GM23338 (cell line): ENCODE measurements around the gene ENOX1. TPM values are rescaled to one million over a fixed set of nuclear protein-coding genes. Genes with fewer than 3 reads are reported as not detected.

Source experiments
- ATAC-seq: fragments of 200-7000 bp; cut with Tn5 transposase; 3 replicates; pipeline ENCODE4 v1.9.1; 2020
- DNase-seq: peaks from one replicate; pipeline ENCODE4 v3.0.0-alpha.2; 2015; ENCODE audit warnings: low spot score
- H2AFZ ChIP-seq: fragments of 200-600 bp; sonication (generic); 2 replicates; pipeline ENCODE4 v1.8.0; 2016; ENCODE audit warnings: antibody characterized with exemption, mild to moderate bottlenecking, moderate library complexity
- H3F3A ChIP-seq: fragments of 200-600 bp; sonication (generic); replicated peaks from 2 replicates; pipeline ENCODE4 v1.8.0; 2017; ENCODE audit warnings: antibody characterized with exemption, mixed run types, low read depth
- H3K27ac ChIP-seq: fragments of 200-600 bp; sonication (generic); 2 replicates; pipeline ENCODE4 v1.6.1; 2016; ENCODE audit warnings: low read depth
- H3K27me3 ChIP-seq: fragments of 200-600 bp; sonication (generic); 2 replicates; pipeline ENCODE4 v1.8.0; 2016; ENCODE audit warnings: mild to moderate bottlenecking, mixed run types, moderate library complexity; ENCODE audit not compliant: insufficient read depth
- H3K36me3 ChIP-seq: fragments of 200-600 bp; sonication (generic); 2 replicates; pipeline ENCODE4 v1.8.0; 2016; ENCODE audit warnings: mild to moderate bottlenecking; ENCODE audit not compliant: insufficient read depth
- H3K4me1 ChIP-seq: fragments of 200-600 bp; sonication (generic); 2 replicates; pipeline ENCODE4 v1.8.0; 2016; ENCODE audit warnings: mild to moderate bottlenecking, moderate library complexity; ENCODE audit not compliant: insufficient read depth
- H3K4me2 ChIP-seq: fragments of 200-600 bp; sonication (generic); 2 replicates; pipeline ENCODE4 v1.7.1; 2017; ENCODE audit warnings: mixed run types
- H3K4me3 ChIP-seq: fragments of 200-600 bp; sonication (generic); 2 replicates; pipeline ENCODE4 v1.6.1; 2016; ENCODE audit warnings: mixed run types
- H3K79me2 ChIP-seq: fragments of 200-600 bp; sonication (generic); replicated peaks from 2 replicates; pipeline ENCODE4 v1.8.0; 2017; ENCODE audit warnings: mild to moderate bottlenecking; ENCODE audit not compliant: insufficient read depth
- H3K9me2 ChIP-seq: fragments of 200-600 bp; sonication (generic); 2 replicates; pipeline ENCODE4 v1.8.0; 2017; ENCODE audit not compliant: insufficient read depth
- H4K20me1 ChIP-seq: fragments of 200-600 bp; sonication (generic); replicated peaks from 2 replicates; pipeline ENCODE4 v1.8.0; 2017; ENCODE audit warnings: mild to moderate bottlenecking; ENCODE audit not compliant: insufficient read depth
- H3K27ac Mint-ChIP-seq: 2 replicates; pipeline ENCODE4 v1.8.0; 2020; ENCODE audit warnings: inconsistent platforms, mild to moderate bottlenecking, moderate library complexity, mixed read lengths
- H3K27me3 Mint-ChIP-seq: 3 replicates; pipeline ENCODE4 v1.8.0; 2022; ENCODE audit warnings: low read depth, mild to moderate bottlenecking, moderate library complexity, mixed read lengths, inconsistent platforms; ENCODE audit not compliant: insufficient read depth, poor library complexity
- H3K36me3 Mint-ChIP-seq: 3 replicates; pipeline ENCODE4 v1.8.0; 2021; ENCODE audit warnings: low read depth, mild to moderate bottlenecking, inconsistent platforms, moderate library complexity, mixed read lengths
- H3K4me1 Mint-ChIP-seq: 3 replicates; pipeline ENCODE4 v1.8.0; 2020; ENCODE audit warnings: mild to moderate bottlenecking, inconsistent platforms, mixed read lengths
- H3K4me3 Mint-ChIP-seq: 3 replicates; pipeline ENCODE4 v1.8.0; 2021; ENCODE audit warnings: moderate library complexity, mild to moderate bottlenecking, inconsistent platforms, mixed read lengths
- H3K9me3 Mint-ChIP-seq: 3 replicates; pipeline ENCODE4 v1.8.0; 2020; ENCODE audit warnings: moderate library complexity, mild to moderate bottlenecking, inconsistent platforms, mixed read lengths
- EZH2 ChIP-seq: fragments of 200-600 bp; sonication (generic); IDR thresholded peaks from one replicate; pipeline ENCODE4 v1.8.0; 2017; ENCODE audit warnings: antibody characterized with exemption, mild to moderate bottlenecking, low read depth; ENCODE audit not compliant: unreplicated experiment
- EZH2phosphoT487 ChIP-seq: fragments of 200-600 bp; sonication (generic); IDR thresholded peaks from one replicate; pipeline ENCODE4 v1.8.1; 2018; ENCODE audit warnings: antibody characterized with exemption; ENCODE audit not compliant: unreplicated experiment
- POLR2AphosphoS5 ChIP-seq: IDR thresholded peaks from 2 replicates; pipeline ENCODE4 v1.6.1; 2016; ENCODE audit warnings: antibody characterized with exemption, low read depth
- STAT1 ChIP-seq: IDR thresholded peaks from one replicate; pipeline ENCODE4 v1.6.1; 2016; ENCODE audit warnings: antibody characterized with exemption; ENCODE audit not compliant: unreplicated experiment
- ZNF331 ChIP-seq: fragments of 250-450 bp; sonication (Bioruptor Pico); IDR thresholded peaks from 2 replicates; pipeline ENCODE4 v1.5.0; 2020; ENCODE audit warnings: low read depth, mild to moderate bottlenecking, moderate library complexity
- polyA plus RNA-seq: library from polyadenylated mRNA; unstranded; fragments of >200 nt; fragmentation: Nextera tagmentation; extraction: Ambion mirVana; gene quantifications from 2 replicates; pipeline ENCODE4 v1.2.1, GENCODE V29; 2016
- total RNA-seq: library from RNA; depleted of rRNA; stranded (reverse); fragments of >200 nt; shearing (Covaris generic); gene quantifications from 2 replicates; pipeline ENCODE4 v1.2.3, GENCODE V29; 2014
- TF ChIP-seq, protein P1 (sequence below): fragments of 250-450 bp; sonication (Bioruptor Pico); IDR thresholded peaks from 2 replicates; pipeline ENCODE4 v1.5.0; 2020; ENCODE audit warnings: mild to moderate bottlenecking, moderate library complexity

The ENOX1 gene
- total and polyA plus RNA-seq, 2 experiments from 2014 or later: 0.66 to 0.81 TPM

DNA sequence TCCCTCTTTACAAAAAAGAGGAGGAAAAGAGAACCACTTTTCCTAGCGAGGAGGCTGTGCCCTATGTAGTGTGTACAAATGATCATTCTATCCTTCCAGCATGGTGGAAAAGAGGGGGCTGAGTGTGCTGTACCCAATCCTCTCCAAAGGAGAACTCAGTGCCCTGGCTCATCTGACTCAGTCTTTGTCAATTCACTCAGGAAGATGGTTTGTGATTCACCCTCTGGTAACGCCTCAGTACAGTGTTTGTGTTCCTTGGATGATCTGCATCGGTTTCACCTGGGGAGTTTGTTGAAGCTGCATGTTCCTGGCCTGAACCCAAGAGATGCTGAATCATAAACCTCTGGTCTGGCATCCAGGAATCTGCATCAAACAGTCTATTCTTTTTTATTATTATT is 18.3 kb upstream of the ENOX1 start:
- Histone ChIP-seq H3K4me2 (0 out of 2 replicates have a peak overlapping the region, but pooled peaks have one; percentile 6), H3K27ac (peak overlapping the region; percentile 1; the same call in 1 of the 2 replicates), H2AFZ (0 out of 2 replicates have a peak overlapping the region, but pooled peaks have one; percentile 29), H3K27me3 (no peaks in the 10 kb centered on the region), H3K4me3 (no peak overlapping the region), H4K20me1 (no peaks in the 10 kb centered on the region), H3K36me3 (no peaks in the 10 kb centered on the region), H3F3A (no peaks in the 10 kb centered on the region), H3K9me2 (no peaks in the 10 kb centered on the region), H3K4me1 (peaks cover 15% of the 10 kb centered on the region), H3K79me2 (no peaks in the 10 kb centered on the region)
- Mint-ChIP-seq H3K4me1 (peaks cover 19% of the 10 kb centered on the region), H3K27me3 (peaks cover 3% of the 10 kb centered on the region), H3K9me3 (no peaks in the 10 kb centered on the region; the same call in 2 of the 3 replicates), H3K4me3 (no peak overlapping the region), H3K27ac (peak overlapping the region; percentile 70), H3K36me3 (0 out of 3 replicates have a peak, but pooled peaks cover 3% of the 10 kb centered on the region)
- TF ChIP-seq, protein P1, sequence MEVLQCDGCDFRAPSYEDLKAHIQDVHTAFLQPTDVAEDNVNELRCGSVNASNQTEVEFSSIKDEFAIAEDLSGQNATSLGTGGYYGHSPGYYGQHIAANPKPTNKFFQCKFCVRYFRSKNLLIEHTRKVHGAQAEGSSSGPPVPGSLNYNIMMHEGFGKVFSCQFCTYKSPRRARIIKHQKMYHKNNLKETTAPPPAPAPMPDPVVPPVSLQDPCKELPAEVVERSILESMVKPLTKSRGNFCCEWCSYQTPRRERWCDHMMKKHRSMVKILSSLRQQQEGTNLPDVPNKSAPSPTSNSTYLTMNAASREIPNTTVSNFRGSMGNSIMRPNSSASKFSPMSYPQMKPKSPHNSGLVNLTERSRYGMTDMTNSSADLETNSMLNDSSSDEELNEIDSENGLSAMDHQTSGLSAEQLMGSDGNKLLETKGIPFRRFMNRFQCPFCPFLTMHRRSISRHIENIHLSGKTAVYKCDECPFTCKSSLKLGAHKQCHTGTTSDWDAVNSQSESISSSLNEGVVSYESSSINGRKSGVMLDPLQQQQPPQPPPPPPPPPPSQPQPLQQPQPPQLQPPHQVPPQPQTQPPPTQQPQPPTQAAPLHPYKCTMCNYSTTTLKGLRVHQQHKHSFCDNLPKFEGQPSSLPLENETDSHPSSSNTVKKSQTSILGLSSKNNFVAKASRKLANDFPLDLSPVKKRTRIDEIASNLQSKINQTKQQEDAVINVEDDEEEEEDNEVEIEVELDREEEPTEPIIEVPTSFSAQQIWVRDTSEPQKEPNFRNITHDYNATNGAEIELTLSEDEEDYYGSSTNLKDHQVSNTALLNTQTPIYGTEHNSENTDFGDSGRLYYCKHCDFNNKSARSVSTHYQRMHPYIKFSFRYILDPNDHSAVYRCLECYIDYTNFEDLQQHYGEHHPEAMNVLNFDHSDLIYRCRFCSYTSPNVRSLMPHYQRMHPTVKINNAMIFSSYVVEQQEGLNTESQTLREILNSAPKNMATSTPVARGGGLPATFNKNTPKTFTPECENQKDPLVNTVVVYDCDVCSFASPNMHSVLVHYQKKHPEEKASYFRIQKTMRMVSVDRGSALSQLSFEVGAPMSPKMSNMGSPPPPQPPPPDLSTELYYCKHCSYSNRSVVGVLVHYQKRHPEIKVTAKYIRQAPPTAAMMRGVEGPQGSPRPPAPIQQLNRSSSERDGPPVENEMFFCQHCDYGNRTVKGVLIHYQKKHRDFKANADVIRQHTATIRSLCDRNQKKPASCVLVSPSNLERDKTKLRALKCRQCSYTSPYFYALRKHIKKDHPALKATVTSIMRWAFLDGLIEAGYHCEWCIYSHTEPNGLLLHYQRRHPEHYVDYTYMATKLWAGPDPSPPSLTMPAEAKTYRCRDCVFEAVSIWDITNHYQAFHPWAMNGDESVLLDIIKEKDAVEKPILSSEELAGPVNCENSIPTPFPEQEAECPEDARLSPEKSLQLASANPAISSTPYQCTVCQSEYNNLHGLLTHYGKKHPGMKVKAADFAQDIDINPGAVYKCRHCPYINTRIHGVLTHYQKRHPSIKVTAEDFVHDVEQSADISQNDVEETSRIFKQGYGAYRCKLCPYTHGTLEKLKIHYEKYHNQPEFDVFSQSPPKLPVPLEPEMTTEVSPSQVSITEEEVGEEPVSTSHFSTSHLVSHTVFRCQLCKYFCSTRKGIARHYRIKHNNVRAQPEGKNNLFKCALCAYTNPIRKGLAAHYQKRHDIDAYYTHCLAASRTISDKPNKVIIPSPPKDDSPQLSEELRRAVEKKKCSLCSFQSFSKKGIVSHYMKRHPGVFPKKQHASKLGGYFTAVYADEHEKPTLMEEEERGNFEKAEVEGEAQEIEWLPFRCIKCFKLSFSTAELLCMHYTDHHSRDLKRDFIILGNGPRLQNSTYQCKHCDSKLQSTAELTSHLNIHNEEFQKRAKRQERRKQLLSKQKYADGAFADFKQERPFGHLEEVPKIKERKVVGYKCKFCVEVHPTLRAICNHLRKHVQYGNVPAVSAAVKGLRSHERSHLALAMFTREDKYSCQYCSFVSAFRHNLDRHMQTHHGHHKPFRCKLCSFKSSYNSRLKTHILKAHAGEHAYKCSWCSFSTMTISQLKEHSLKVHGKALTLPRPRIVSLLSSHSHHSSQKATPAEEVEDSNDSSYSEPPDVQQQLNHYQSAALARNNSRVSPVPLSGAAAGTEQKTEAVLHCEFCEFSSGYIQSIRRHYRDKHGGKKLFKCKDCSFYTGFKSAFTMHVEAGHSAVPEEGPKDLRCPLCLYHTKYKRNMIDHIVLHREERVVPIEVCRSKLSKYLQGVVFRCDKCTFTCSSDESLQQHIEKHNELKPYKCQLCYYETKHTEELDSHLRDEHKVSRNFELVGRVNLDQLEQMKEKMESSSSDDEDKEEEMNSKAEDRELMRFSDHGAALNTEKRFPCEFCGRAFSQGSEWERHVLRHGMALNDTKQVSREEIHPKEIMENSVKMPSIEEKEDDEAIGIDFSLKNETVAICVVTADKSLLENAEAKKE (CRISPR knock-in tag): no peak
- TF ChIP-seq EZH2phosphoT487 (no peak), POLR2AphosphoS5 (no peak), EZH2 (no peak), ZNF331 (CRISPR knock-in tag) (no peak), STAT1 (no peak)
- DNase-seq (peak; percentile 9), ATAC-seq (peak; percentile 57)
